Pancreas (tissue), 10 donors: Measurements from ENCODE around the gene TTLL12. TPM values are rescaled to one million over a fixed set of nuclear protein-coding genes. Genes with fewer than 3 reads are reported as not detected.

Experiments
- ATAC-seq, 4 donors: fragments of 200-7000 bp; cut with Tn5 transposase; one replicate each; pipeline versions ENCODE4 v1.8.0 to v1.9.1; 2020; ENCODE audit warnings: mild to moderate bottlenecking in 4 of 4, moderate library complexity in 4 of 4
- DNase-seq, 6 donors: peaks; one replicate each; pipeline ENCODE4 v3.0.0-alpha.2; 2020
- FAIRE-seq: peaks from 2 replicates; lab custom pipeline; 2012; peaks lifted over from hg19 to GRCh38; lab: Jason Lieb, UNC
- H3K27ac ChIP-seq, 4 donors: fragments of 200-600 bp; sonication (generic); 1 replicate in 3 of 4; 2 replicates in 1 of 4; pipeline versions ENCODE4 v1.5.0 to v1.8.0; 2020
- H3K27me3 ChIP-seq, 4 donors: fragments of 200-600 bp; one replicate each; pipeline ENCODE4 v1.8.0; 2021
- H3K36me3 ChIP-seq, 3 donors: fragments of 200-600 bp; sonication (generic) in 1 of 3; one replicate each; pipeline versions ENCODE4 v1.5.0 to v1.8.0; 2020 to 2021
- H3K4me1 ChIP-seq, 3 donors: fragments of 200-600 bp; one replicate each; pipeline ENCODE4 v1.8.0; 2021
- H3K4me3 ChIP-seq, 4 donors: fragments of 200-600 bp; sonication (generic) in 2 of 4; one replicate each; pipeline versions ENCODE4 v1.5.0 to v1.8.0; 2020 to 2021
- H3K9me3 ChIP-seq, 4 donors: fragments of 200-600 bp; one replicate each; pipeline ENCODE4 v1.8.0; 2021
- CTCF ChIP-seq, 4 donors: fragments of 200-600 bp; sonication (generic) in 3 of 4; IDR thresholded peaks; one replicate each; pipeline versions ENCODE4 v1.5.0 to v1.8.0; 2021; ENCODE audit warnings: antibody characterized with exemption in 4 of 4
- WGBS, 2 donors: extraction: QIAGEN DNeasy Blood & Tissue Kit; methylation state at CpG; one replicate each; pipeline ENCODE4 v1.1.7; 2013; 5-methylcytosine and 5-hydroxymethylcytosine counted together
- intact Hi-C, 3 donors: fragments of 100-400 bp; cut with DNase I; formaldehyde crosslinking; loops; one replicate each; pipeline versions ENCODE4 v1.11.1 to v1.14.2; 2022
- polyA plus RNA-seq, 2 donors: library from polyadenylated mRNA; stranded (reverse); fragments of 200-250 nt; gene quantifications; one replicate each; pipeline ENCODE4 v1.2.3, GENCODE V29; 2013
- total RNA-seq, 6 donors: library from RNA; stranded (reverse); fragmentation: NEBNext Ultra II Directional in 4 of 6; extraction: Animal tissue kit (Norgen Biotek cat#: 25700) in 4 of 6; gene quantifications; one replicate each; pipeline versions ENCODE4 v1.2.1 to v1.2.4, GENCODE V29; 2021 to 2023
- donor health status: healthy with polysubstance abuse.
- donor health status: DM: no; HTN: no; CAD: no; lungs with moderate emphysema.
- donor health status: DM: no; HTN: no; CAD: no.
- donor health status: control.
- donor health status: control.
- donor health status: Bipolar disorder and iron deficiency.
- donor health status: DM: yes; HTN: yes; CAD: no.
- donor health status: DM: no; HTN: no; CAD: no.
- donor health status: DM: no; HTN: no; CAD: no.
- donor health status: DM: yes; HTN: yes; CAD: no.

Gene TTLL12
- total and polyA plus RNA-seq, 8 donors, result 10.6 to 22.2 (median 14.3) TPM

- WGBS, 2 donors, result 95% methylated on average over 8 of the region's 8 CpGs
Observed at GRCh38 chr22:43160497-43161126, 26.3 kb downstream of the TTLL12 start.

GRCh38 chr22:43159484-43160178 lies 27.3 kb downstream of the TTLL12 start:
- 57 to 59% methylated on average over 17 to 18 of the region's 18 CpGs for WGBS, 2 donors
- no peaks in the 10 kb centered on the region for H3K36me3 ChIP-seq

More at GRCh38 chr22:43160497-43161126, 26.3 kb downstream of the TTLL12 start:
- no peak for DNase-seq
- H3K27me3 ChIP-seq, result no peaks in the 10 kb centered on the region
- no peak for TF ChIP-seq CTCF (IDR thresholded peaks at IDR 0.05)
- FAIRE-seq, result no peak
- no peaks in the 10 kb centered on the region for H3K9me3 ChIP-seq
- ATAC-seq, result no peak
- no peak overlapping the region for H3K27ac ChIP-seq
- no peaks in the 10 kb centered on the region for H3K36me3 ChIP-seq
- H3K4me3 ChIP-seq, result no peak overlapping the region
- no peaks in the 10 kb centered on the region for H3K4me1 ChIP-seq
- intact Hi-C loops, result no loop called here

GRCh38 chr22:43158778-43159483 lies 28.0 kb downstream of the TTLL12 start:
- Histone ChIP-seq H3K9me3 (no peaks in the 10 kb centered on the region), H3K27ac (peak overlapping the region in 1 of 4 donors; percentile 36), H3K36me3 (no peaks in the 10 kb centered on the region), H3K4me1 (no peaks in the 10 kb centered on the region), H3K4me3 (no peak overlapping the region), H3K27me3 (no peaks in the 10 kb centered on the region)
- intact Hi-C loops, result no loop called here
- DNase-seq, result peak in 1 of 6 donors; percentile 67
- ATAC-seq, result no peak
- TF ChIP-seq CTCF (IDR thresholded peaks at IDR 0.05), result no peak
- WGBS, 2 donors, result 89 to 90% methylated on average over 22 to 24 of the region's 24 CpGs
- FAIRE-seq, result no peak

More at GRCh38 chr22:43159484-43160178, 27.3 kb downstream of the TTLL12 start:
- no peaks in the 10 kb centered on the region for H3K27me3 ChIP-seq
- H3K9me3 ChIP-seq, result no peaks in the 10 kb centered on the region
- DNase-seq, result peak in 4 of 6 donors; percentile 31 to 68 (median 60)
- no peak for FAIRE-seq
- ATAC-seq, result peak; percentile 18 to 63 (median 50)
- intact Hi-C loops, result no loop called here
- TF ChIP-seq CTCF (IDR thresholded peaks at IDR 0.05), result peak in 2 of 4 donors; percentile 8 to 14
- no peaks in the 10 kb centered on the region for H3K4me1 ChIP-seq
- no peak overlapping the region for H3K4me3 ChIP-seq
- H3K27ac ChIP-seq, result peak overlapping the region in 1 of 4 donors; percentile 36

GRCh38 chr22:43157874-43158546 lies 28.9 kb downstream of the TTLL12 start:
- Histone ChIP-seq H3K27ac (no peak overlapping the region), H3K27me3 (no peaks in the 10 kb centered on the region), H3K36me3 (no peaks in the 10 kb centered on the region), H3K4me1 (no peaks in the 10 kb centered on the region), H3K4me3 (no peak overlapping the region), H3K9me3 (no peaks in the 10 kb centered on the region)
- 75 to 80% methylated on average over 9 of the region's 9 CpGs for WGBS, 2 donors
- no peak for TF ChIP-seq CTCF (IDR thresholded peaks at IDR 0.05)
- intact Hi-C loops, result no loop called here
- ATAC-seq (no peak), DNase-seq (no peak), FAIRE-seq (no peak)
